Measurements from ENCODE around the gene ASF1A. TPM values are rescaled to one million over a fixed set of nuclear protein-coding genes. Genes with fewer than 3 reads are reported as not detected.

Gene ASF1A
- total RNA-seq, 4 donors from 2014 or later, result 5.5 to 14.0 (median 8.0) TPM

- no peaks in the 10 kb centered on the region for H3K36me3 ChIP-seq
- peak overlapping the region in 1 of 4 donors; percentile 86 for H3K4me3 ChIP-seq
- no peak for DNase-seq
- H3K9me3 ChIP-seq, result no peaks in the 10 kb centered on the region
- H3K27ac ChIP-seq, result no peak overlapping the region
- peaks cover 0 to 18% (median 8%) of the 10 kb centered on the region in 4 donors for H3K4me1 ChIP-seq
- no peaks in the 10 kb centered on the region for H3K27me3 ChIP-seq
- TF ChIP-seq CTCF (IDR thresholded peaks at IDR 0.05) (no peak), POLR2A (IDR thresholded peaks at IDR 0.05) (no peak)
These were observed 1.9 kb downstream of the ASF1A start for GRCh38 chr6:118895859-118896258.

- TF ChIP-seq POLR2A (IDR thresholded peaks at IDR 0.05) (no peak), CTCF (IDR thresholded peaks at IDR 0.05) (peak in 5 of 6 experiments; percentile 15 to 46 (median 40))
- no peaks in the 10 kb centered on the region for H3K9me3 ChIP-seq
- peaks cover 0 to 18% (median 8%) of the 10 kb centered on the region in 4 donors for H3K4me1 ChIP-seq
- H3K27ac ChIP-seq, result peak overlapping the region in 1 of 4 donors; percentile 15
- H3K4me3 ChIP-seq, result no peak overlapping the region
- H3K27me3 ChIP-seq, result no peaks in the 10 kb centered on the region
- no peak for DNase-seq
- H3K36me3 ChIP-seq, result peaks cover 0 to under 1% (median 0%) of the 10 kb centered on the region in 3 donors
These were observed 2.6 kb downstream of the ASF1A start for GRCh38 chr6:118896339-118897136.

GRCh38 chr6:118897386-118897785 lies 3.4 kb downstream of the ASF1A start:
- TF ChIP-seq CTCF (IDR thresholded peaks at IDR 0.05) (no peak), POLR2A (IDR thresholded peaks at IDR 0.05) (no peak)
- Histone ChIP-seq H3K4me1 (peaks cover 0 to 11% (median 5%) of the 10 kb centered on the region in 4 donors), H3K27ac (no peak overlapping the region), H3K36me3 (peaks cover 0 to 6% (median 0%) of the 10 kb centered on the region in 3 donors), H3K4me3 (no peak overlapping the region), H3K27me3 (no peaks in the 10 kb centered on the region), H3K9me3 (no peaks in the 10 kb centered on the region)
- no peak for DNase-seq

GRCh38 chr6:118899948-118900347 lies 6.0 kb downstream of the ASF1A start:
- H3K4me1 ChIP-seq, result peaks cover 0 to 6% (median 5%) of the 10 kb centered on the region in 4 donors
- H3K4me3 ChIP-seq, result no peak overlapping the region
- no peak overlapping the region for H3K27ac ChIP-seq
- no peaks in the 10 kb centered on the region for H3K9me3 ChIP-seq
- no peaks in the 10 kb centered on the region for H3K27me3 ChIP-seq
- peaks cover 0 to 18% (median 0%) of the 10 kb centered on the region in 3 donors for H3K36me3 ChIP-seq
- TF ChIP-seq POLR2A (IDR thresholded peaks at IDR 0.05) (no peak), CTCF (IDR thresholded peaks at IDR 0.05) (no peak)
- no peak for DNase-seq

- H3K4me3 ChIP-seq, result no peak overlapping the region
- H3K27ac ChIP-seq, result no peak overlapping the region
- H3K27me3 ChIP-seq, result no peaks in the 10 kb centered on the region
- no peaks in the 10 kb centered on the region for H3K9me3 ChIP-seq
- H3K36me3 ChIP-seq, result peaks cover 0 to 43% (median 0%) of the 10 kb centered on the region in 3 donors
- peaks cover 0 to 4% (median 0%) of the 10 kb centered on the region in 4 donors for H3K4me1 ChIP-seq
- DNase-seq, result no peak
- TF ChIP-seq POLR2A (IDR thresholded peaks at IDR 0.05) (no peak), CTCF (IDR thresholded peaks at IDR 0.05) (no peak)
These were observed 8.8 kb downstream of the ASF1A start for GRCh38 chr6:118902726-118903125.

Data from Peyer's patch (tissue), 4 donors.